ENCODE results near the gene ATXN1.

- TF ChIP-seq, protein P1, sequence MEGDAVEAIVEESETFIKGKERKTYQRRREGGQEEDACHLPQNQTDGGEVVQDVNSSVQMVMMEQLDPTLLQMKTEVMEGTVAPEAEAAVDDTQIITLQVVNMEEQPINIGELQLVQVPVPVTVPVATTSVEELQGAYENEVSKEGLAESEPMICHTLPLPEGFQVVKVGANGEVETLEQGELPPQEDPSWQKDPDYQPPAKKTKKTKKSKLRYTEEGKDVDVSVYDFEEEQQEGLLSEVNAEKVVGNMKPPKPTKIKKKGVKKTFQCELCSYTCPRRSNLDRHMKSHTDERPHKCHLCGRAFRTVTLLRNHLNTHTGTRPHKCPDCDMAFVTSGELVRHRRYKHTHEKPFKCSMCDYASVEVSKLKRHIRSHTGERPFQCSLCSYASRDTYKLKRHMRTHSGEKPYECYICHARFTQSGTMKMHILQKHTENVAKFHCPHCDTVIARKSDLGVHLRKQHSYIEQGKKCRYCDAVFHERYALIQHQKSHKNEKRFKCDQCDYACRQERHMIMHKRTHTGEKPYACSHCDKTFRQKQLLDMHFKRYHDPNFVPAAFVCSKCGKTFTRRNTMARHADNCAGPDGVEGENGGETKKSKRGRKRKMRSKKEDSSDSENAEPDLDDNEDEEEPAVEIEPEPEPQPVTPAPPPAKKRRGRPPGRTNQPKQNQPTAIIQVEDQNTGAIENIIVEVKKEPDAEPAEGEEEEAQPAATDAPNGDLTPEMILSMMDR (conservative IDR thresholded peaks at IDR 0.05; ENCODE audit: low read depth in 2 of 2): no peak
- TF ChIP-seq POLR2AphosphoS5 (IDR thresholded peaks at IDR 0.05; ENCODE audit: low read depth) (no peak), EZH2 (IDR thresholded peaks at IDR 0.05; ENCODE audit: low read depth, unreplicated experiment) (no peak), REST (IDR thresholded peaks at IDR 0.05; ENCODE audit: unreplicated experiment) (no peak), EZH2phosphoT487 (IDR thresholded peaks at IDR 0.05; ENCODE audit: unreplicated experiment) (no peak), STAT1 (IDR thresholded peaks at IDR 0.05; ENCODE audit: unreplicated experiment) (no peak), JUNB (IDR thresholded peaks at IDR 0.05; ENCODE audit: unreplicated experiment) (no peak), CREB1 (CRISPR knock-in tag; IDR thresholded peaks at IDR 0.05; ENCODE audit: low read depth) (no peak), NANOG (IDR thresholded peaks at IDR 0.05; ENCODE audit: borderline replicate concordance) (no peak), ZNF462 (CRISPR knock-in tag; IDR thresholded peaks at IDR 0.05) (no peak)
Measured at GRCh38 chr6:16563628-16564240, 197.5 kb downstream of the ATXN1 start.

All from GM23338 (cell line).